HepG2 (cell line): ENCODE results near the gene PAPPA. TPM values are rescaled to one million over a fixed set of nuclear protein-coding genes. Genes with fewer than 3 reads are reported as not detected.
A peak's percentile ranks its signal among the peaks of the same experiment; 100 is the strongest.

Experiments used
- FIP1L1 ChIP-seq: fragments of 200-400 bp; formaldehyde crosslinking; IDR thresholded peaks from 2 replicates; pipeline ENCODE4 v1.6.1; 2018; ENCODE audit warnings: low read depth, mild to moderate bottlenecking, low read length, moderate library complexity, borderline replicate concordance; ENCODE audit not compliant: insufficient read depth
- FOXA3 ChIP-seq: IDR thresholded peaks from 2 replicates; pipeline ENCODE4 v1.6.1; 2016; ENCODE audit warnings: missing genetic modification reagents, missing compliant biosample characterization
- NCOR1 ChIP-seq: fragments of 200-600 bp; sonication (generic); IDR thresholded peaks from 2 replicates; pipeline ENCODE4 v1.7.0; 2017; ENCODE audit warnings: antibody characterized with exemption, low read length, borderline replicate concordance
- PRMT3 ChIP-seq: sonication (generic); formaldehyde crosslinking; IDR thresholded peaks from 2 replicates; pipeline ENCODE4 v1.8.1; 2022; ENCODE audit warnings: low read depth, mild to moderate bottlenecking, moderate library complexity, missing genetic modification reagents, borderline replicate concordance
- RFX5 ChIP-seq: IDR thresholded peaks from 2 replicates; pipeline ENCODE4 v1.6.1; 2011; ENCODE audit warnings: low read depth, low read length, improper control_type of control experiment
- SOX13 ChIP-seq, 3 experiments: fragments of 450-650 bp in 1 of 3; sonication (generic) in 1 of 3; formaldehyde crosslinking in 1 of 3; IDR thresholded peaks in 2 of 3; conservative IDR thresholded peaks in 1 of 3; 2 replicates each; pipeline versions ENCODE4 v1.5.0 to v1.6.1; 2016 to 2020; ENCODE audit warnings: antibody characterized with exemption in 1 of 3, mild to moderate bottlenecking in 1 of 3, missing compliant biosample characterization in 1 of 3, missing genetic modification reagents in 1 of 3, moderate library complexity in 1 of 3
- TFDP2 ChIP-seq: sonication (generic); formaldehyde crosslinking; IDR thresholded peaks from 2 replicates; pipeline ENCODE4 v1.4.0; 2020; ENCODE audit warnings: missing genetic modification reagents
- WIZ ChIP-seq: sonication (generic); formaldehyde crosslinking; IDR thresholded peaks from 2 replicates; pipeline ENCODE4 v1.5.1; 2020; ENCODE audit warnings: mild to moderate bottlenecking, missing genetic modification reagents
- ZBTB40 ChIP-seq, 2 experiments: fragments of 450-650 bp in 1 of 2; sonication (generic) in 1 of 2; formaldehyde crosslinking in 1 of 2; IDR thresholded peaks; 2 replicates each; pipeline versions ENCODE4 v1.6.1 to v1.8.0; 2016 to 2022; ENCODE audit warnings: antibody characterized with exemption in 1 of 2, mild to moderate bottlenecking in 1 of 2, missing genetic modification reagents in 1 of 2
- ZNF296 ChIP-seq: sonication (generic); formaldehyde crosslinking; conservative IDR thresholded peaks from 2 replicates; pipeline ENCODE4 v1.5.0; 2020; ENCODE audit warnings: mild to moderate bottlenecking, missing genetic modification reagents
- ZNF33B ChIP-seq: sonication (generic); formaldehyde crosslinking; IDR thresholded peaks from 2 replicates; pipeline ENCODE4 v1.5.1; 2020; ENCODE audit warnings: mild to moderate bottlenecking, missing genetic modification reagents
- ZNF609 ChIP-seq: sonication (generic); formaldehyde crosslinking; IDR thresholded peaks from 2 replicates; pipeline ENCODE4 v1.4.0; 2020; ENCODE audit warnings: mild to moderate bottlenecking, missing genetic modification reagents, borderline replicate concordance
- polyA plus RNA-seq, 8 experiments: library from polyadenylated mRNA; depleted of rRNA in 3 of 8; stranded (reverse) in 7 of 8; unstranded in 1 of 8; fragments of >200 nt; fragmentation: Illumina TruSeq in 4 of 8; extraction: Trizol in 4 of 8; gene quantifications; 2 replicates each; pipeline versions ENCODE4 v1.2.1 to v1.2.3, GENCODE V29; 2011 to 2016; ENCODE audit warnings: low read depth in 4 of 8, missing spikeins in 1 of 8, mixed read lengths in 1 of 8; ENCODE audit not compliant: insufficient read depth in 1 of 8
- total RNA-seq, 5 experiments: library from RNA; depleted of rRNA; stranded (reverse); fragments of >200 nt; fragmentation: Illumina TruSeq; extraction: Trizol; gene quantifications; 2 replicates each; pipeline ENCODE4 v1.2.3, GENCODE V29; 2016; ENCODE audit warnings: low read depth in 1 of 5

PAPPA gene
- total and polyA plus RNA-seq, 2 of the 13 experiments (the other 11 are each of a cell fraction or from before 2014, with no cell fraction given): 0.09 to 0.11 TPM

- TF ChIP-seq ZBTB40 (IDR thresholded peaks at IDR 0.05) (no peak), ZBTB40 (CRISPR knock-in tag; IDR thresholded peaks at IDR 0.05) (no peak), NCOR1 (peak; percentile 46; the same call in 1 of the 2 replicates), WIZ (CRISPR knock-in tag) (no peak), FIP1L1 (no peak), ZNF33B (CRISPR knock-in tag) (no peak), PRMT3 (CRISPR knock-in tag) (no peak), ZNF296 (CRISPR knock-in tag) (no peak), ZNF609 (peak; percentile 90), SOX13 (IDR thresholded peaks at IDR 0.05) (peak; percentile 57; the same call in 1 of the 2 replicates), SOX13 (CRISPR knock-in tag; conservative IDR thresholded peaks at IDR 0.05 in 1 of 2, IDR thresholded peaks at IDR 0.05 in 1 of 2) (peak in 1 of 2 experiments; percentile 65; a peak in 2 of 4 replicates), RFX5 (no peak), FOXA3 (CRISPR knock-in tag) (peak; percentile 87), TFDP2 (CRISPR knock-in tag) (no peak)
Observed at GRCh38 chr9:116336133-116336862, 182.7 kb downstream of the PAPPA start (continued).
